ENCODE data around the gene SUN5. TPM values are rescaled to one million over a fixed set of nuclear protein-coding genes. Genes with fewer than 3 reads are reported as not detected.

SUN5 gene
- total and polyA plus RNA-seq, 2 experiments from 2014 or later: not detected

- no peaks in the 10 kb centered on the region for H3K9me2 ChIP-seq (replicated peaks; ENCODE audit: insufficient read depth)
- 91% methylated on average over 28 of the region's 28 CpGs for WGBS (ENCODE audit: low lambda C conversion rate, missing lambda C conversion rate)
- no peaks in the 10 kb centered on the region for H3K4me1 ChIP-seq (ENCODE audit: insufficient read depth)
- H3K4me3 ChIP-seq: no peak overlapping the region
- TF ChIP-seq EZH2phosphoT487 (IDR thresholded peaks at IDR 0.05; ENCODE audit: low read depth, severe bottlenecking, unreplicated experiment): no peak
- H3K36me3 ChIP-seq (replicated peaks; ENCODE audit: insufficient read depth, low read depth): no peaks in the 10 kb centered on the region
- no peak overlapping the region for H2AFZ ChIP-seq
- H4K20me1 ChIP-seq (ENCODE audit: insufficient read depth, poor library complexity, severe bottlenecking): no peaks in the 10 kb centered on the region
- peak; percentile 3 for DNase-seq (ENCODE audit: low spot score)
- H3K4me2 ChIP-seq: no peak overlapping the region
- no peak overlapping the region for H3K27ac ChIP-seq
- no peaks in the 10 kb centered on the region for H3K79me2 ChIP-seq
- H3K27me3 ChIP-seq: no peaks in the 10 kb centered on the region
- peaks cover 5% of the 10 kb centered on the region for H3K9me3 ChIP-seq (ENCODE audit: low read depth)
Measured at GRCh38 chr20:32960849-32961731, 43.1 kb downstream of the SUN5 start.

GRCh38 chr20:32960222-32960518 lies 44.1 kb downstream of the SUN5 start:
- Histone ChIP-seq H3K9me2 (replicated peaks; ENCODE audit: insufficient read depth) (no peaks in the 10 kb centered on the region), H2AFZ (no peak overlapping the region), H3K79me2 (no peaks in the 10 kb centered on the region), H3K9me3 (ENCODE audit: low read depth) (peaks cover 5% of the 10 kb centered on the region), H4K20me1 (ENCODE audit: insufficient read depth, poor library complexity, severe bottlenecking) (no peaks in the 10 kb centered on the region), H3K4me1 (ENCODE audit: insufficient read depth) (no peaks in the 10 kb centered on the region), H3K4me3 (no peak overlapping the region), H3K4me2 (no peak overlapping the region), H3K36me3 (replicated peaks; ENCODE audit: insufficient read depth, low read depth) (no peaks in the 10 kb centered on the region), H3K27ac (no peak overlapping the region), H3K27me3 (no peaks in the 10 kb centered on the region)
- TF ChIP-seq EZH2phosphoT487 (IDR thresholded peaks at IDR 0.05; ENCODE audit: low read depth, severe bottlenecking, unreplicated experiment) (no peak), CTCF (IDR thresholded peaks at IDR 0.05; ENCODE audit: poor library complexity) (no peak), EZH2 (IDR thresholded peaks at IDR 0.05; ENCODE audit: borderline replicate concordance) (no peak)
- DNase-seq (ENCODE audit: low spot score): no peak

- H3K79me2 ChIP-seq: no peaks in the 10 kb centered on the region
- no peak for TF ChIP-seq EZH2phosphoT487 (IDR thresholded peaks at IDR 0.05; ENCODE audit: low read depth, severe bottlenecking, unreplicated experiment)
- TF ChIP-seq CTCF (IDR thresholded peaks at IDR 0.05; ENCODE audit: poor library complexity): no peak
- TF ChIP-seq EZH2 (IDR thresholded peaks at IDR 0.05; ENCODE audit: borderline replicate concordance): no peak
- H4K20me1 ChIP-seq (ENCODE audit: insufficient read depth, poor library complexity, severe bottlenecking): no peaks in the 10 kb centered on the region
- no peak overlapping the region for H2AFZ ChIP-seq
- H3K27ac ChIP-seq: no peak overlapping the region
- H3K4me3 ChIP-seq: no peak overlapping the region
- H3K9me3 ChIP-seq (ENCODE audit: low read depth): peaks cover 8% of the 10 kb centered on the region
- no peak for DNase-seq (ENCODE audit: low spot score)
- no peak overlapping the region for H3K4me2 ChIP-seq
- H3K27me3 ChIP-seq: no peaks in the 10 kb centered on the region
- H3K36me3 ChIP-seq (replicated peaks; ENCODE audit: insufficient read depth, low read depth): no peaks in the 10 kb centered on the region
- no peaks in the 10 kb centered on the region for H3K9me2 ChIP-seq (replicated peaks; ENCODE audit: insufficient read depth)
- WGBS (ENCODE audit: low lambda C conversion rate, missing lambda C conversion rate): 86% methylated on average over 14 of the region's 14 CpGs
- no peaks in the 10 kb centered on the region for H3K4me1 ChIP-seq (ENCODE audit: insufficient read depth)
Measured at GRCh38 chr20:32959351-32960221, 44.6 kb downstream of the SUN5 start.

GRCh38 chr20:32958574-32958973 lies 45.7 kb downstream of the SUN5 start:
- DNase-seq (ENCODE audit: low spot score): no peak
- Histone ChIP-seq H3K4me3 (no peak overlapping the region), H3K9me2 (replicated peaks; ENCODE audit: insufficient read depth) (no peaks in the 10 kb centered on the region), H2AFZ (no peak overlapping the region), H3K79me2 (no peaks in the 10 kb centered on the region), H3K27me3 (no peaks in the 10 kb centered on the region), H3K9me3 (ENCODE audit: low read depth) (peaks cover 15% of the 10 kb centered on the region), H3K4me2 (no peak overlapping the region), H4K20me1 (ENCODE audit: insufficient read depth, poor library complexity, severe bottlenecking) (no peaks in the 10 kb centered on the region), H3K36me3 (replicated peaks; ENCODE audit: insufficient read depth, low read depth) (no peaks in the 10 kb centered on the region), H3K27ac (no peak overlapping the region), H3K4me1 (ENCODE audit: insufficient read depth) (no peaks in the 10 kb centered on the region)
- no peak for TF ChIP-seq EZH2 (IDR thresholded peaks at IDR 0.05; ENCODE audit: borderline replicate concordance)
- TF ChIP-seq EZH2phosphoT487 (IDR thresholded peaks at IDR 0.05; ENCODE audit: low read depth, severe bottlenecking, unreplicated experiment): no peak
- no peak for TF ChIP-seq CTCF (IDR thresholded peaks at IDR 0.05; ENCODE audit: poor library complexity)

Data from hepatocyte (in vitro differentiated cells).